Activated naive CD8-positive, alpha-beta T cell treated with anti-CD3 and anti-CD28 coated beads, Interleukin-2, amount 50 U/mL, for 24 hours (primary cell): ENCODE data around the gene NDUFS1.
A peak's percentile ranks its signal among the peaks of the same experiment; 100 is the strongest.
"Not testable (repeated sequence)": the region's sequence is repeated elsewhere in the genome, so short reads cannot be mapped to it uniquely, and the experiment has no call there.

Experiments
- ATAC-seq: fragments of 150-1000 bp; cut with Tn5 transposase; one replicate; pipeline ENCODE4 v1.10.0; 2021
- DNase-seq: peaks from one replicate; pipeline ENCODE4 v3.0.0; 2021
- H3K27ac Mint-ChIP-seq: one replicate; pipeline ENCODE4 v1.8.0; 2021; ENCODE audit warnings: mild to moderate bottlenecking, mixed read lengths
- H3K27me3 Mint-ChIP-seq: one replicate; pipeline ENCODE4 v1.8.0; 2021; ENCODE audit warnings: mixed read lengths
- H3K36me3 Mint-ChIP-seq: one replicate; pipeline ENCODE4 v1.8.0; 2021; ENCODE audit warnings: low read depth, mixed read lengths
- H3K4me1 Mint-ChIP-seq: one replicate; pipeline ENCODE4 v1.8.0; 2021; ENCODE audit warnings: mixed read lengths
- H3K4me3 Mint-ChIP-seq: one replicate; pipeline ENCODE4 v1.8.0; 2021; ENCODE audit warnings: mild to moderate bottlenecking, moderate library complexity, mixed read lengths
- H3K9me3 Mint-ChIP-seq: one replicate; pipeline ENCODE4 v1.8.0; 2021; ENCODE audit warnings: mixed read lengths

The NDUFS1 gene

DNA sequence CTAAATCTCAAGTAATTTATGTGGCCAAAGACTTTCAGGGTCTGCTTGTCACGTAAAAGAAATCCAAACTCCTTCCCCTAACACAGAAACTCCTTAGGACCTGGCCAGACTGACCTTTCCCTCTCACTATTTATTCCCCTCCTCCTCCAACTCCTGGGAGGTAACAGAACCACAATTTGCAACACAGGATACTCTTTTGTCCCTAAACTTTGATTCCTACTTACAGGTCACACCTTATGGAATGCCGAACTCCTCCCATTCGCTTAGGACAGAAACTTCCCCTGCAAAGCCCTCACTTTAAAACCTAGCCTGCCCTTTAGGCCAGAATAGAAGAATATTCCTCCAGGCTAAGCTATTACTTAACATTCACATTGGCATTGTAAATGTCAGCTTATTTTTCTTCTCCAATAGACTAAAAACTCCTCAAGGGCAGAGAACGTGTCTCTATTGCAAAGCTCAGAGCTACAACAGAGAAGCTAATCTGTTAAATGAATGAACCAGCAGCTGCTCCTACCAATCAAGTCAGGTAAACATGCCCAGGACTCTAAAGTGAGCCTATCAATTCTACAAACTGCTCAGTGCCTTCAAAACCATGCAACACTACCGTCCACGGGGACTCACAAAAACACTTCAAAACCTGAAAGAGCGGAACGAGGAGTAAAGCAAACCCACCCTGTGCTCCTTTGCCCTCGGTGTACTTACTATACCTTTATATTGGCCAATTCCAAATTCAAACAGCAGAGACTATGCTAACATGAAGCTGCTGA lies 79.4 kb downstream of the NDUFS1 start:
- Mint-ChIP-seq H3K36me3 (no peaks in the 10 kb centered on the region), H3K27me3 (no peaks in the 10 kb centered on the region), H3K4me3 (no peak overlapping the region), H3K9me3 (no peaks in the 10 kb centered on the region), H3K27ac (no peak overlapping the region), H3K4me1 (peaks cover 40% of the 10 kb centered on the region)
- ATAC-seq (no peak), DNase-seq (no peak)

DNA sequence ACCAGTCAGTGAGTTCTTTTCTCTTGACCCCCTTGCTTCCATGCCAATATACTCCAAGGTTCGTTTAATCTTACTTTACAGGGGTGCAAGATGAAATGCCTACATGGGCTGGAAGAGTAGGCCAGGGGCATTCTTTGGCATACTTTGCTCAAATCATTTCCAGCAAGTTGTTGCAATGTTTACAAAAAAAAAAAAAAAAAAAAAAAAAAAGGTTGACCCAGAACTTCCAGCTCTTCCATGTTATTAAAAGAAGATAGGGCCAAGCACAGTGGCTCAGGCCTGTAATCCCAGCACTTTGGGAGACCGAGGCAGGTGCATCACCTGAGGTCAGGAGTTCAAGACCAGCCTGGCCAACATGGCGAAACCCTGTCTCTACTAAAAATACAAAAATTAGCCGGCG lies 81.4 kb downstream of the NDUFS1 start:
- H3K27me3 Mint-ChIP-seq, H3K27ac Mint-ChIP-seq, H3K4me3 Mint-ChIP-seq, ATAC-seq, H3K9me3 Mint-ChIP-seq, H3K36me3 Mint-ChIP-seq, DNase-seq: not testable (repeated sequence)
- H3K4me1 Mint-ChIP-seq, result peaks cover 35% of the 10 kb centered on the region

GRCh38 chr2:206075113-206075512 lies 84.1 kb downstream of the NDUFS1 start:
- Mint-ChIP-seq H3K27ac (no peak overlapping the region), H3K4me1 (peaks cover 27% of the 10 kb centered on the region), H3K4me3 (no peak overlapping the region), H3K36me3 (peaks cover 4% of the 10 kb centered on the region), H3K9me3 (no peaks in the 10 kb centered on the region), H3K27me3 (no peaks in the 10 kb centered on the region)
- ATAC-seq (no peak), DNase-seq (no peak)

DNA sequence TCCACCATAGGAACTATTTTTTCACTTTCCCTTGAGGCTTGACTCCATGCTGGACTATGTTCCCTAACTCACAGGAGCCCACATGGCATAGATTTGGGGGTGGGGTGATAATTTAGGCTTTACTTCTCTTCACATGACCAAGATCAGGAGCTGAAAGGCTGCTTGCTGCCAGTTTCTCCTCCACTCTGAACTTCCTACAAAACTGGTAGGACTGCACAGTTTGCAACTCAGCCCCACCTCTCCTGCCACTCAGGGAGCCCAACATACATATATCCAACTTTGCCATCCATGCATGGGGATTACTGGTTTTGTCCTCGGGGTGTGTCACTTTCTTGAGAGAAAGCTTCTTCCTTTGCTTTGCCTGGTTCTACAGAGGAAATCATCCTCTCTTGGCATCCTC lies 87.4 kb downstream of the NDUFS1 start:
- ATAC-seq, result no peak
- Mint-ChIP-seq H3K4me3 (no peak overlapping the region), H3K27ac (peak overlapping the region; percentile 51)

DNA sequence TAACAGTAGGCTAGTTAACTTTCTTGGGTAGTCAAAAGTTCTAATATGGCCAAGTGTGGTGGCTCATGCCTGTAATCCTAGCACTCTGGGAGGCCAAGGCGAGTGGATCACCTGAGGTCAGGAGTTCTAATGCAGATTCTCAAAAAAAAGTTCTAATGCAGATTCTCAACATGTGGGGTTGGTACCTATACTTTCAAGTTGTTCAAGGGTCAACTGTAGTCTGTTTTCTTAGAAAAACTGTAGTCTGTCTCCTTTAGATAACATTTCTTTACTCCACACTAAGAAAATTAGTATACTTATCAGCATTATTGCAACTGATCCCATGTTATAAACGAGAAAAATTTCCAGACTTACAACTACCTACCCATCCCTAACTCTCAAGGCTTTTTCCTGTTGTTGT lies 89.8 kb downstream of the NDUFS1 start:
- ATAC-seq (no peak), DNase-seq (no peak)
- Mint-ChIP-seq H3K9me3 (peaks cover 4% of the 10 kb centered on the region), H3K27me3 (no peaks in the 10 kb centered on the region), H3K36me3 (peaks cover 12% of the 10 kb centered on the region), H3K4me1 (peaks cover 25% of the 10 kb centered on the region), H3K4me3 (no peak overlapping the region), H3K27ac (no peak overlapping the region)

More for the DNA sequence above, 87.4 kb downstream of the NDUFS1 start:
- Mint-ChIP-seq H3K9me3 (peaks cover 4% of the 10 kb centered on the region), H3K27me3 (no peaks in the 10 kb centered on the region), H3K36me3 (peaks cover 8% of the 10 kb centered on the region), H3K4me1 (peaks cover 19% of the 10 kb centered on the region)
- DNase-seq, result no peak

- Mint-ChIP-seq H3K9me3 (peaks cover 4% of the 10 kb centered on the region), H3K4me1 (peaks cover 24% of the 10 kb centered on the region), H3K27ac (no peak overlapping the region), H3K36me3 (peaks cover 18% of the 10 kb centered on the region), H3K4me3 (no peak overlapping the region), H3K27me3 (no peaks in the 10 kb centered on the region)
- ATAC-seq (no peak), DNase-seq (no peak)
Observed at GRCh38 chr2:206068207-206068606, 91.0 kb downstream of the NDUFS1 start.
